ENCODE data around the gene SLC25A36.
"Not testable (repeated sequence)": the region's sequence is repeated elsewhere in the genome, so short reads cannot be mapped to it uniquely, and the experiment has no call there.

The SLC25A36 gene

DNA sequence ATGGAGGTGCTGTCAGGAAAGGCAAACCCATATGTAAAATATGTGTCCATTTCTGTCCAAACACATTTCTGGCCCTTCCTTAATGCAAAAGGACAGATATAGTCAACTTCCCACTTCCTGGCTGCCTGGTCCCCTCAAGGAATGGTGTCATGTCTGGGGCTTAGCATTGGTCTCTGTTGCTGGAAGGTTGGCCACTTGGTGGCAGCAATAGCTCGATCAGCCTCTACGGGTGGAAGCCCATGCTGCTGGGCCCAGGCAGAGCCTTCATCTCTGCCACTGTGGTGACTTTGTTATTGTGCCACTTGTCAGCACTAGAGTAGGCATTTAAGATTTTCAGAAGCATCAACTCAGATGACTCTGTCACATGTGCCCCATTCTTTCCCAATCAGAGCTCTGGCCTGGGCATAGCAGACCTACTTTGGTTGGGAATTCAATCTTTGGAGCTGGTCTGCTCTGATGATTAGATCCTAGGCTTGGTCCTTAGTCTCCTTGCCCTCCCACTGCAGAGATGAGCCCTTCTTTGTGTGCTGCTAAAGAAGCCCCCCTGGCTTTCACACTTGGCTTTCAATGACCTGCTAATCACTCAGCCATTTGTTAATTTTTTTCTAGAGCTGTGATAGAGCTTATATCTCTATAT lies 58.5 kb downstream of the SLC25A36 start:
- DNase-seq (ENCODE audit: low read depth), result peak; percentile 67
- H3K9me3 ChIP-seq (ENCODE audit: control insufficient read depth, low read length), result no peaks in the 10 kb centered on the region

DNA sequence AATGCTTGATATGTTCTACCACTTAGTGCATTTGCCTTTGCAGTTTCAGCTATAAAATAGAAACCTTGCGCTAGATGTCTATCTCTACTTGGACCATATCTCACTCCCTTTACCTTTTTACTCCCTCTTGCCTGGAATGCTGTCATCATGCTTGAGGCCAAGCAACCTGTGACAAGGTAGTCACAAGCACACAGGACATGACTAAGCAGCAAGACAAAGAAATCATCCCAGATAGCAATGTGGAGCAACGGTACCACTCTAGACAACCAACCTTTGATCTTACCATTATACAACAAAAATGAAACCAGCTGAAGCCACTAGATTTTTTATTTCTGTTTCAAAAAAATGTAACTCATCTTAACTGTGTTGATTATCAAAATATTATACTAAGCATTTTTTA lies 59.0 kb downstream of the SLC25A36 start:
- DNase-seq (ENCODE audit: low read depth), result no peak
- H3K27me3 ChIP-seq (replicated peaks; ENCODE audit: control insufficient read depth, insufficient read depth, low read length), result no peaks in the 10 kb centered on the region
- no peaks in the 10 kb centered on the region for H3K36me3 ChIP-seq (ENCODE audit: control insufficient read depth, insufficient read depth, low read length, severe bottlenecking)
- no peaks in the 10 kb centered on the region for H3K9me3 ChIP-seq (ENCODE audit: control insufficient read depth, low read length)
- no peak overlapping the region for H3K9ac ChIP-seq (ENCODE audit: low read length)
- no peak overlapping the region for H3K4me3 ChIP-seq (ENCODE audit: low read length)
- H3K4me1 ChIP-seq (ENCODE audit: control insufficient read depth, insufficient read depth, low read length), result no peaks in the 10 kb centered on the region

More for the DNA sequence above, 58.5 kb downstream of the SLC25A36 start:
- no peak overlapping the region for H3K4me3 ChIP-seq (ENCODE audit: low read length)
- no peak overlapping the region for H3K9ac ChIP-seq (ENCODE audit: low read length)
- H3K4me1 ChIP-seq (ENCODE audit: control insufficient read depth, insufficient read depth, low read length), result no peaks in the 10 kb centered on the region
- no peaks in the 10 kb centered on the region for H3K27me3 ChIP-seq (replicated peaks; ENCODE audit: control insufficient read depth, insufficient read depth, low read length)
- no peaks in the 10 kb centered on the region for H3K36me3 ChIP-seq (ENCODE audit: control insufficient read depth, insufficient read depth, low read length, severe bottlenecking)

DNA sequence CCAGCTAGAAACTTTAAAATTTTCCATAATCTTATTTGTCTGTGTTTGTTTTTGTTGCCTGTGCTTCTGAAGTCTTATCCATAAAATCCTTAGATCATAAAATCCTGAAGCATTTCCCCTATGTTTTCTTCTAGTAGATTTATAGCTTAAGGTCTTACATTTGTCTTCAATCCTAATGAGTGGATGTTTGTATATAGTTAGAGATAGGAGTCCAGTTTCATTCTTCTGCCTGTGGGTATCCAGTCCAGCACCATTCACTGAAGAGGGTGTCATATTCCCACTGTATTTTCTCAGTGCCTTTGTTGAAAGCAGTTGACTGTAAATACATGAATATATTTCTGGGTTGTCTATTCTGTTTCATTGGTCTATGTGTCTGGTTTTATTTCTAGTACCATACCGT lies 64.7 kb downstream of the SLC25A36 start:
- H3K27me3 ChIP-seq (replicated peaks; ENCODE audit: control insufficient read depth, insufficient read depth, low read length), result peaks cover 15% of the 10 kb centered on the region
- no peaks in the 10 kb centered on the region for H3K9me3 ChIP-seq (ENCODE audit: control insufficient read depth, low read length)
- H3K36me3 ChIP-seq (ENCODE audit: control insufficient read depth, insufficient read depth, low read length, severe bottlenecking), result no peaks in the 10 kb centered on the region
- H3K9ac ChIP-seq (ENCODE audit: low read length), result no peak overlapping the region
- no peaks in the 10 kb centered on the region for H3K4me1 ChIP-seq (ENCODE audit: control insufficient read depth, insufficient read depth, low read length)
- DNase-seq (ENCODE audit: low read depth), result no peak
- H3K4me3 ChIP-seq (ENCODE audit: low read length), result no peak overlapping the region

DNA sequence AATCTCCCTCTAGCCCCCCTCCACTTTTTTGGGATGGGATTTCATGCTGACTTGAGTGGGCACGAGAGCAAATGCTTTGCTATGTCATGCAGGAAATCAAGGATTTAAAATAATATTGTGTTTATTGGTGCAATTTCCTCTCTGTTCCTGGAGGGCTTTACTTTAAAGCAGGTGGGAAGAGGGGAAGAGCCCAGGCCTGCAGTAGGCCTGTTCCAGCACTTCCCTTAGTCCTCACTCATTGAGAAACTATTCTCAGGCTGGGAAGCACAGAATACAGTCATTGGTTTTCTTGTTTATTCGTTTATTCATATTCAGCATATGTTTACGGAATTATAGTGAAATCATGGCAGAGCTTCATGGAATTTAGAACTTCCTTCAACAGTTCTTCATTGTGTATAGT lies 67.9 kb downstream of the SLC25A36 start:
- no peak for DNase-seq (ENCODE audit: low read depth)
- no peak overlapping the region for H3K4me3 ChIP-seq (ENCODE audit: low read length)
- peaks cover 16% of the 10 kb centered on the region for H3K27me3 ChIP-seq (replicated peaks; ENCODE audit: control insufficient read depth, insufficient read depth, low read length)
- no peaks in the 10 kb centered on the region for H3K9me3 ChIP-seq (ENCODE audit: control insufficient read depth, low read length)
- H3K9ac ChIP-seq (ENCODE audit: low read length), result no peak overlapping the region
- no peaks in the 10 kb centered on the region for H3K4me1 ChIP-seq (ENCODE audit: control insufficient read depth, insufficient read depth, low read length)
- H3K36me3 ChIP-seq (ENCODE audit: control insufficient read depth, insufficient read depth, low read length, severe bottlenecking), result no peaks in the 10 kb centered on the region

DNA sequence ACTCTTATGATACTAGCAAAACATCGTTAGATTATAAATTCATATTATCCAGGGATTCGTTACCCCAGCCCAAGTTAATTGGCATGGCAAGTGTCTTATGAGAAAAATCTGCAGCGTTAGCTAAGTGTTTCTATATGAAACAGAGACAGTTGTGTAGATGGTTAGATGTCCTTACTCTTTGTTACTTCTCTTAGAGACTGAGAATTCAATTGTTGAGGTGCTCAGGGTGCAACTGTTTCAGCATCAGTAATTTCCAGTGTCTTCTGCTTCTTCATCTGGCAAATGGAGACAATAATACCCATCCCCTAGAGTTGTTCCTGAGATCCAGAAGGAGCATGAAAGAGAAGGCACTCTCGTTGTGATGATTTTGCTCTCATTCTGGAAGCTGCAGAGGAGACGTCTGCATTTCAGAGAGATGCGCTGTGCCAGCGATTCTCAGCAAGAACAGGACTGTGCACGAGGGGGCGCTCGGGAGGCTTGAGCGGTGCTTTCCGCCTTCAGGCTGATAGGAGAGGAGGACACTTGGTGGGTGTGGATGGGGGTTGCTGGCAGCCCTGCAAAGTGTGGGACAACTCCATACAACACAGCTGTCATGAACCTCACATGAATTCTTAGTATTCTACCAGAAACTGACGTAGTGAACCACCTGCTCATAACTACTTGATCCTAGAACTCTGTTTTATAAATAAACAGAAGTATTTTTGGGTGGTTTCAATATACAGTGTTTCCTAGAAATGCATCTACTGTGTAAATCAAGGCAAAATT lies 69.8 kb downstream of the SLC25A36 start:
- Histone ChIP-seq H3K9ac (ENCODE audit: low read length) (no peak overlapping the region), H3K4me3 (ENCODE audit: low read length) (no peak overlapping the region), H3K9me3 (ENCODE audit: control insufficient read depth, low read length) (no peaks in the 10 kb centered on the region), H3K4me1 (ENCODE audit: control insufficient read depth, insufficient read depth, low read length) (no peaks in the 10 kb centered on the region), H3K27me3 (replicated peaks; ENCODE audit: control insufficient read depth, insufficient read depth, low read length) (peaks cover 16% of the 10 kb centered on the region), H3K36me3 (ENCODE audit: control insufficient read depth, insufficient read depth, low read length, severe bottlenecking) (no peaks in the 10 kb centered on the region)
- DNase-seq (ENCODE audit: low read depth), result peak; percentile 88

DNA sequence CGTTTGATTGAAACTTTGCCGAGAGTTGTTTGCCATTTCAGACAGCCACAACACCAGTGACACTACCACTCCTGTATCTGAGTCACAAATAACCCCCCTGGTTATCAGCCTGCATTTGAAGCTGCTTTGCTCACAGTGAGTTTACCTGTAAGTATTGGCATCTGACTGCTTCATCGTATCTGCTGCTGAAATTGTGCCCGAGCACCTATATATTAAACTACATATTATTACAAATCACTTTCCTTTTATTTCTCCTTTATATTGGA lies 70.3 kb downstream of the SLC25A36 start:
- Histone ChIP-seq H3K9ac (ENCODE audit: low read length) (no peak overlapping the region), H3K27me3 (replicated peaks; ENCODE audit: control insufficient read depth, insufficient read depth, low read length) (peaks cover 16% of the 10 kb centered on the region), H3K9me3 (ENCODE audit: control insufficient read depth, low read length) (no peaks in the 10 kb centered on the region), H3K4me3 (ENCODE audit: low read length) (no peak overlapping the region), H3K4me1 (ENCODE audit: control insufficient read depth, insufficient read depth, low read length) (no peaks in the 10 kb centered on the region), H3K36me3 (ENCODE audit: control insufficient read depth, insufficient read depth, low read length, severe bottlenecking) (no peaks in the 10 kb centered on the region)
- DNase-seq (ENCODE audit: low read depth), result no peak

DNA sequence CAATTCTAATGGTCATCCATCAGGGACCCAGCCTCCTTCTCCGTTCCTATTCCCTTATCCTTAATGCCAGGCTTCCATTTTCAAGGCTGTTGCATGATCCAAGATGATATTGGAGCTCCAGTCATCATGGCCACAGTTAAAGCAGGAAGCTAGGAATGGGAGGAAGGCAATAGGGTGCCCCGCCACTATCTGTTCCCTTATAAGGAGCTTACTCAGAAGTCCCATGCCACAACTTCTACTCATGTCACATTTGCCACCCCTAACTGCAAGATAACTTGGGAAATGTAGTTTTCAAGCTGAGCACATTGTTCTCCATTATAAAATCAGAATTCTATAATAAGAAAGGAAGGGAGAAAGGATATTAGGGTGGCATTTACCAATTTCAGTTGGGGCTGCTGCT lies 70.9 kb downstream of the SLC25A36 start:
- Histone ChIP-seq H3K4me3 (ENCODE audit: low read length) (no peak overlapping the region), H3K36me3 (ENCODE audit: control insufficient read depth, insufficient read depth, low read length, severe bottlenecking) (no peaks in the 10 kb centered on the region), H3K27me3 (replicated peaks; ENCODE audit: control insufficient read depth, insufficient read depth, low read length) (peaks cover 16% of the 10 kb centered on the region), H3K4me1 (ENCODE audit: control insufficient read depth, insufficient read depth, low read length) (no peaks in the 10 kb centered on the region), H3K9me3 (ENCODE audit: control insufficient read depth, low read length) (no peaks in the 10 kb centered on the region), H3K9ac (ENCODE audit: low read length) (no peak overlapping the region)
- no peak for DNase-seq (ENCODE audit: low read depth)

DNA sequence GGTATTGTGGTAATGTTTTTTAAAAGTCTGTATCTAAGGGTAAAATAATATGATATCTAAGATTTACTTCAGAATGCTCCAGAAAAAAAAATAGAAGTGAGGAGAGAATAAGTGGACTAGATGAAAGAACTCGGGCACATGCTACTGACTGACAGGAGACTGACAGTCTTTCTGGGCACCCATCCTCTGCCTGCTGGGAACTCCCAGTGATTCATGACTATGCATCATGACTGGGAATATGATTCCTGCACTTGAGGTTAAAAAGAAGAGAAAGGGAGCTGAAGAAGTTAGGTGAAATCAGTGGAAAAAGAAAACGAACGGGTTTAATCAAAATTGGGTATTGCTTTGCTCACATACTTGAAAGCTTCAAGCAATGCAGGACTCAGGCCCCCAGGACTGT lies 73.8 kb downstream of the SLC25A36 start:
- H3K9ac ChIP-seq (ENCODE audit: low read length), result no peak overlapping the region
- DNase-seq (ENCODE audit: low read depth), result peak; percentile 7
- peaks cover 7% of the 10 kb centered on the region for H3K27me3 ChIP-seq (replicated peaks; ENCODE audit: control insufficient read depth, insufficient read depth, low read length)
- no peaks in the 10 kb centered on the region for H3K9me3 ChIP-seq (ENCODE audit: control insufficient read depth, low read length)
- H3K36me3 ChIP-seq (ENCODE audit: control insufficient read depth, insufficient read depth, low read length, severe bottlenecking), result no peaks in the 10 kb centered on the region
- no peaks in the 10 kb centered on the region for H3K4me1 ChIP-seq (ENCODE audit: control insufficient read depth, insufficient read depth, low read length)
- no peak overlapping the region for H3K4me3 ChIP-seq (ENCODE audit: low read length)

DNA sequence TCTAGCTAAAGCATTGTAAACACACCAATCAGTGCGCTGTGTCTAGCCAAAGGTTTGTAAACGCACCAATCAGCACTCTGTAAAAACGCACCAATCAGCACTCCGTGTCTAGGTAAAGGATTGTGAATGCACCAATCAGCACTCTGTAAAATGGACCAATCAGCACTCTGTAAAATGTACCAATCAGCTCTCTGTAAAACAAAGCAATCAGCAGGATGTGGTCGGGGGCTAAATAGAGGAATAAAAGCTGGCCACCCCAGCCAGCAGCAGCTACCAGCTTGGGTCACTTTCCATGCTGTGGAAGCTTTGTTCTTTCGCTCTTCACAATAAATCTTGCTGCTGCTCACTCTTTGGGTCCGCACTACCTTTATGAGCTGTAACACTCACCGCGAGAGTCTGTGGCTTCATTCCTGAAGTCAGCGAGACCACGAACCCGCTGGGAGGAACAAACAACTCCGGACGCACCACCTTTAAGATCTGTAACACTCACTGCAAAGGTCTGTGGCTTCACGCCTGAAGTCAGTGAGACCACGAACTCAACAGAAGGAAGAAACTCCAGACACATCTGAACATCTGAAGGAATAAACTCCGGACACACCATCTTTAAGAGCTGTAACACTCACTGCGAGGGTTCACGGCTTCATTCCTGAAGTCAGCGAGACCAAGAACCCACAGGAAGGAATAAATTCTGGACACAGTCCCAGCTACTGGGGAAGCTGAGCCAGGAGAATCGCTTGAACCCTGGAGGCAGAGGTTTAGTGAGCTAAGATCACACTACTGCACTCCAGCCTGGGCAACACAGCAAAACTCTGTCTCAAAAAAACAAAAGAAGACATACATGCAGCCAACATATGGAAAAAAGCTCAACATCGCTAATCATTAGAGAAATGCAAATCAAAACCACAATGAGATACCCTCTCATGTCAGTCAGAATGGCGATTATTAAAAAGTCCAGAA lies 76.0 kb downstream of the SLC25A36 start:
- H3K36me3 ChIP-seq (ENCODE audit: control insufficient read depth, insufficient read depth, low read length, severe bottlenecking), result not testable (repeated sequence)

DNA sequence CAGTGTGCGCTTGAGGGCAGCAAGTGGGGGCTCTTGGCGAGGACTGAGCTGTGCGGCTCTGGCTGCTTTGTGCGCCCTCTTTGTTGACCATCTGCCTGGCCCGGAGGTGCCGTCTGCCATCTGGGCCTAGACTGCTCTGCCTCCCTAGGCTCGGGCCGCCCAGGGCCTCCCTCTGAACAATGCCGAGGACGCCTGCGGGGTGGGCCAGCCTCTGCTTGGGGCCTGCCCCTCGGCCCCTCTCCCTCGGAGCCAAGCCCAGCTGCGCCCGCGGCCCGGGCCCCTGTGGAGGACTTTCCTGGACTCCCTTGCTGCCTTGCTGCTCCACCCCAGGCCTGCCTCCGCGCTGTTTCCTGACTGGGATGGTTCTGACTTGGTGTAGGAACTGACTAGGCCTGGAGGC lies 77.6 kb downstream of the SLC25A36 start:
- DNase-seq (ENCODE audit: low read depth), result no peak
- no peaks in the 10 kb centered on the region for H3K4me1 ChIP-seq (ENCODE audit: control insufficient read depth, insufficient read depth, low read length)

More for the DNA sequence above, 76.0 kb downstream of the SLC25A36 start:
- not testable (repeated sequence) for H3K9ac ChIP-seq (ENCODE audit: low read length); H3K9me3 ChIP-seq (ENCODE audit: control insufficient read depth, low read length); H3K4me3 ChIP-seq (ENCODE audit: low read length); DNase-seq (ENCODE audit: low read depth); H3K4me1 ChIP-seq (ENCODE audit: control insufficient read depth, insufficient read depth, low read length); H3K27me3 ChIP-seq (replicated peaks; ENCODE audit: control insufficient read depth, insufficient read depth, low read length)

DNA sequence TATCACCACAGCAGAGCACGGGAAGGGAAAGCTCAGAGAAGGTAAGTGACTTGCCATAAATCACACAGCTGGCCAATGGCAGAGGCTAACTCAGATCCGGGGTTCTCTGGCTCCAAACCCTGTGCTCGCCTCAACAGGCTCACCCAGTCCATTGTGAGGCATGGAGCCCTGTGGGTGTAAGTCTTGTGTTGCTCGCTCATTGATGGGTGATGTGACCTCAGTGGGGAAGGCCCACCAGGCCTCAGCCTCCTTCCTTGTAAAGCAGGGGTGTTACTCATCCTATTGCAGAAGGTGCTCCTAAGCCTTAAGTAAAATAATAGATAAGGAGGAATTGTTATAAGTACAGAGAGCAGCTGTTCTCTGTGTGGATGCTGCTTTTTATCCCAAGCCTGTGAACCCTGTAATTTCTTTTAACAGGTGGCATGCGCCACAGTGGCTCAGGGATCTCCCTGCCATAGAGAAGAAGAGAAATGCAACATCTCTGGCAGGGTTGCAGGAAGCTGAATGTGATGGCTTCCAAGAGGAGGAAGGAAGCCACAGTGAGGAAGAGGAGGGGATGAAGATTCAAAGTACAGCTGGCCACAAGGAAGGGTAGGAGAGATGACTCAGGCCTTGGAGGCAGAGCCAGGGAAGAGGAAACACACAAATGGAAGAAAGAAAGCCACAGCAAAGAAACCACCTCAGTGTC lies 78.7 kb downstream of the SLC25A36 start:
- Histone ChIP-seq H3K9me3 (ENCODE audit: control insufficient read depth, low read length) (no peaks in the 10 kb centered on the region), H3K4me3 (ENCODE audit: low read length) (no peak overlapping the region)
- DNase-seq (ENCODE audit: low read depth), result no peak

More for the DNA sequence above, 77.6 kb downstream of the SLC25A36 start:
- H3K27me3 ChIP-seq (replicated peaks; ENCODE audit: control insufficient read depth, insufficient read depth, low read length), result no peaks in the 10 kb centered on the region
- H3K9ac ChIP-seq (ENCODE audit: low read length), result no peak overlapping the region
- H3K36me3 ChIP-seq (ENCODE audit: control insufficient read depth, insufficient read depth, low read length, severe bottlenecking), result no peaks in the 10 kb centered on the region
- no peaks in the 10 kb centered on the region for H3K9me3 ChIP-seq (ENCODE audit: control insufficient read depth, low read length)
- no peak overlapping the region for H3K4me3 ChIP-seq (ENCODE audit: low read length)

More for the DNA sequence above, 78.7 kb downstream of the SLC25A36 start:
- Histone ChIP-seq H3K4me1 (ENCODE audit: control insufficient read depth, insufficient read depth, low read length) (no peaks in the 10 kb centered on the region), H3K9ac (ENCODE audit: low read length) (no peak overlapping the region), H3K27me3 (replicated peaks; ENCODE audit: control insufficient read depth, insufficient read depth, low read length) (no peaks in the 10 kb centered on the region), H3K36me3 (ENCODE audit: control insufficient read depth, insufficient read depth, low read length, severe bottlenecking) (no peaks in the 10 kb centered on the region)

All from adipocyte (in vitro differentiated cells).